HEK293 (cell line): ENCODE data around the gene TIMP2.

Experiments
- HOXA7 ChIP-seq: sonication (generic); formaldehyde crosslinking; IDR thresholded peaks from 2 replicates; pipeline ENCODE4 v1.8.1; 2022; ENCODE audit warnings: missing genetic modification reagents, borderline replicate concordance
- ZNF530 ChIP-seq: fragments of 450-650 bp; formaldehyde crosslinking; IDR thresholded peaks from 2 replicates; pipeline ENCODE4 v1.5.1; 2016; ENCODE audit warnings: low read depth, missing biosample characterization, missing genetic modification characterization
- ZNF549 ChIP-seq: fragments of 450-650 bp; IDR thresholded peaks from 2 replicates; pipeline ENCODE4 v1.5.1; 2018; ENCODE audit warnings: missing biosample characterization, missing genetic modification characterization, mild to moderate bottlenecking, inconsistent platforms, moderate library complexity
- ZNF776 ChIP-seq: fragments of 450-650 bp; formaldehyde crosslinking; IDR thresholded peaks from 2 replicates; pipeline ENCODE4 v1.5.0; 2017; ENCODE audit warnings: missing biosample characterization, missing genetic modification characterization, borderline replicate concordance
- TF ChIP-seq, protein P1 (sequence below): fragments of 450-650 bp; formaldehyde crosslinking; IDR thresholded peaks from 2 replicates; pipeline ENCODE4 v1.5.1; 2016; ENCODE audit warnings: missing biosample characterization, missing genetic modification characterization

DNA sequence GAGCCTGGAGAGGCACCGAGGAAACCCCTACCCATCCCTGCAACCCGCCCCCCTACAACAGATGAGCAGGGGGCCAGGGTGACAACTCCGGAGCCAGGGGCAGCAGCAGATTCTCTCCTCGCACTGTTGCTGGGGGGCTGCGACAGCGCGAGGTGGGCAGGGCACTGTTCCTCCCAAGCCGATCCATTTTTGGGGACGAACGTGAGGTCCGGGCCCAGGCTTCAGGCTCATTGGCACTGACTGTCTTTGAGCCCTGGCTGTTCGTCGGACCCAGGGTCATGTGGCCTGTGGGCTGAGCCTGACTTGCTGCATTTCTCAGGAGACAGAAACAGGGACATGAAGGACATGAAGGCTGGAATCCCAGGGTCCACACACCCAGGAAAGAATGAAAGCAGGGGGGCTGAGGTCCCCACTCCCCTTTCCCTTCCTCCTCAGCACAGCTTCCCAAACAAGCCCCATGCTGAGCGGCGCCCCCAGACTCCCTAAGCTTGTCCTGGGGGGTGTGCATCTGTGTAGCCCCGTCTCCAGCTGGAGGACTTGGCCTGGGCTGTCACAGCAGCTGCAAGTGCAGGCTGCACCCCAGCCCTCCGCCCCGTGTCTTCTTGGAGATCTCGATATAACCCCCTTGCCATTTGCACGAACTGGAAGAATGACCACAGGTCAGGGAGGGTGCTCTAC is 40.9 kb downstream of the TIMP2 start:
- TF ChIP-seq HOXA7 (CRISPR knock-in tag): no peak
- TF ChIP-seq ZNF549: no peak
- TF ChIP-seq, protein P1, sequence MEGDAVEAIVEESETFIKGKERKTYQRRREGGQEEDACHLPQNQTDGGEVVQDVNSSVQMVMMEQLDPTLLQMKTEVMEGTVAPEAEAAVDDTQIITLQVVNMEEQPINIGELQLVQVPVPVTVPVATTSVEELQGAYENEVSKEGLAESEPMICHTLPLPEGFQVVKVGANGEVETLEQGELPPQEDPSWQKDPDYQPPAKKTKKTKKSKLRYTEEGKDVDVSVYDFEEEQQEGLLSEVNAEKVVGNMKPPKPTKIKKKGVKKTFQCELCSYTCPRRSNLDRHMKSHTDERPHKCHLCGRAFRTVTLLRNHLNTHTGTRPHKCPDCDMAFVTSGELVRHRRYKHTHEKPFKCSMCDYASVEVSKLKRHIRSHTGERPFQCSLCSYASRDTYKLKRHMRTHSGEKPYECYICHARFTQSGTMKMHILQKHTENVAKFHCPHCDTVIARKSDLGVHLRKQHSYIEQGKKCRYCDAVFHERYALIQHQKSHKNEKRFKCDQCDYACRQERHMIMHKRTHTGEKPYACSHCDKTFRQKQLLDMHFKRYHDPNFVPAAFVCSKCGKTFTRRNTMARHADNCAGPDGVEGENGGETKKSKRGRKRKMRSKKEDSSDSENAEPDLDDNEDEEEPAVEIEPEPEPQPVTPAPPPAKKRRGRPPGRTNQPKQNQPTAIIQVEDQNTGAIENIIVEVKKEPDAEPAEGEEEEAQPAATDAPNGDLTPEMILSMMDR (tag by site-specific recombination): no peak
- no peak for TF ChIP-seq ZNF530
- no peak for TF ChIP-seq ZNF776 (tag by site-specific recombination)
